Pons (tissue), 1 donor: ENCODE data around the gene SHROOM3.
A peak's percentile ranks its signal among the peaks of the same experiment; 100 is the strongest.

Source experiments
- DNase-seq: peaks from one replicate; pipeline ENCODE4 v3.0.0-alpha.2; 2016; ENCODE audit warnings: low spot score

SHROOM3 gene

DNA sequence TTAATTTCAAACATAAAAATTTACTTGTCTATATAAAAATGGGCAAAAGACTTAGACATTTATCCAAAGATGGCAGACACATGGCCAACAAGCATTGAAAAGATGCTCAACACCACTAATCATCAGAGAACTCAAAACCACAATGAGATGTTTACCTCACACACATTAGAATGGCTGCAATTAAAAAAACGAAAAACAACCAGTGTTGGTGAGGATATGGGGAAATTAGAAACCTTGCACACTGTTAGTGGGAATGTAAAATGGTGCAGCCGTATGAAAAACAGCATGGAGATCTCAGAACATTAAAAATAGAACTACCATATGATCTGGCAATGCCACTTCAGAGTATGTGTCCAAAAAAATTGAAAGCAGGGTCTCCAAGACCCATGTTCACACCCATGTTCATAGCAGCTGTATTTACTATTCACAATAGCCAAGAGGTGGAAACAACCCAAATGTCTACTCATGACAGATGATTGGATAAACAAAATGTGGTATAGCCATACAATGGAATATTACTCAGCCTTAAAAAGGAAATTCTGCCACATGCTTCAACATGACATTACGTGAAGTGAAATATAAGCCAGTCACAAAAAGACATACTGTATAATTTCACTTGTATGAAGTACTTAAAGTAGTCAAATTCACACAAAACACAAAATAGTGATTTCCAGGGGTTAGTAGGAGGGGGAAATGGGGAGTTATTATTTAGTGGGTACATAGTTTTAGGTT is 316.7 kb downstream of the SHROOM3 start:
- DNase-seq: no peak

DNA sequence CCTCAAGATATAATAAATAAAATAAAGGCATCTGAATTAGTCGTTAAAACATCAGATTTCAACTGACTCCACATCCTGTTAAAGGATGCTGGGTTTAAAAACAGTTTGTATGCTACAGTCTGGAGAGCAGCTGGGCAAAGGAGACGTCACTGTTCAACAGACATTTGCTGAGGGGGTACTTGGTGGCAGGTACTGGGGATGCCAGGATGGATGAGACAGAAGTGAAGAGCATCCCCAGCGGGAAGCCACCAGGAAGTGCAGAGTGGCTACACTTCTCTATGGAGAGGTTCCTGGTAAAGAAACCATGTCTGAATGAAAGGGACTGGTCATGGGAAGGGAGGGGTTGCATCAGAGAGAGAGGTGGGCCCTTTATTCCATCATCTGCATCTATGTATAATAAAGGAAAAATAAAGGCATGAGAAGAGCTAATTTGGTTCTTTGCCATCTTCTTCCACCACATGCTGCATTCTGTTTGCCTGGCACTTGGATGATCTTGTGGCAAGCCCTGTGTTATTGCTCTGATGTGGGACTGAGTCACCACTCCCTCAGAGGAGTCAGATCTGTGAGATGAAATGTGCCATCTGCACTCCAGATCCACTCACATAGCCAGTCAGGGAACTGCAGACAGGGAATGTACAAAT is 318.0 kb downstream of the SHROOM3 start:
- DNase-seq: no peak

GRCh38 chr4:76753814-76754213 is 318.8 kb downstream of the SHROOM3 start:
- DNase-seq: no peak

GRCh38 chr4:76754439-76754838 is 319.4 kb downstream of the SHROOM3 start:
- no peak for DNase-seq

DNA sequence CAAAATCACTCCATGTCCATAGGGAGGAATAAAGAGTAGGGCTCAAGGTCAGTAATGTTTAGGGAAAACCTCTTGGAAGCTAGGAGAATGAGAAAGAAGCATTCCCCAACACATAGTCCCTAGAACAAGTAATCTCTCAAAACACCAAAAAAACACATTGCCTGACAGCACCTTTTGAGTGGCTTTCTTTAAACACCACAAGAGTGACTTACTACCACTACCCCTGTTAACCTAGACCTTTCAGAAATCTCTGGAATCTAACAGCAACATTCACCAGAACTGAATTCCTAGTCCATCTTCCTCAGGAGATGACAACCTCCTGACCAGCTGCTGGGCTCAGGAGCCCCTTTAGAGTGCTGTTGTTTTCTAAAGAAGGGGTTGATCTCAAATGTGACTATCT is 320.7 kb downstream of the SHROOM3 start:
- no peak for DNase-seq

DNA sequence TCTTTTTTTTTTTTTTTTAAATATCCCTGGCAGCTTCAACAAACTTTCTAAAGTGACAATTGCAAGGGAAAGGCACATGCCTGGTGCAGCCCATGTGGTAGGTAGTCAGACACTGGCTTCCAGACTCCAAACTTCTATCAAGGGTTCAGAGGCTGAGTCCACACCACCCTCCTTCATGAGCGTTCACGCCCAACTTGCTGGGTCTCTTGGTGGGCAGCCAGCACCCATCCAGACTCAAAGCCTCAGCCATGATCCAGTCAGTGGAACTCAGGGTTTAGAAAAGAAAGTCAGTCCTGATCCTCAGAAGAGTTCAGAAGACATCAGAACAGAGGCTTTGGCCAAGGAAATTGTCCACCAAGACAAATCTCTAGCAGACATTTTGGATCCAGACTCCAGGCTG is 321.4 kb downstream of the SHROOM3 start:
- no peak for DNase-seq

GRCh38 chr4:76757418-76757939 is 322.4 kb downstream of the SHROOM3 start:
- no peak for DNase-seq

DNA sequence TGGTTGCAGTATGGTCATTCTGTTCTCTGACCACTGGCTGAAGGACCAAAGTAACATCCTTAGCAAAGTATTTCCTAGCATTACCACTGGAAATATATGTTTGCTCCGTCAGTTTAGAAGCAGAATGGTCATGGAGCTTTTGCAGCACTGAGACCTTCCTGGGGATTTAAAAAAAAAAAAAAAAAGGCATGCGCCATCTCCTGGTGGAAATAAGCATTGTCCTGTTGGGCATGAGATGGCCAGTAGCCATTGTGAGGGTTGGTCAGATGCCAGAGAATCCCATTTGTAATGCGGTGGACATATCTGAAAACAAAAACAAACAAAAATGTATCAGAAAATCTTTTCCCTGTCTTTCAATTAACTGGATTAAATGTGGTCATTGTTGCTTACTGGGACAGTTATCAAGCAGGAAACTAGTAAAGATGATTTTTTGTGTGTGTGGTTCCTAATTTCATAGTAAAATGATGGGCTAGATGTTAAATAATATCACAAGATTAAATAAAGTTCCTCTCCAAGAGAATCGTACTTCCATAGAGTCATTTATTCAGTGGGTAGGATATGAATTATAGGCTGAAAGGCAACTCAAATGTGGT is 323.4 kb downstream of the SHROOM3 start:
- DNase-seq: peak; percentile 47

- DNase-seq: no peak
Measured at GRCh38 chr4:76758996-76759395, 324.0 kb downstream of the SHROOM3 start.

- DNase-seq: no peak
Measured at GRCh38 chr4:76760193-76760592, 325.2 kb downstream of the SHROOM3 start.

- DNase-seq: no peak
Measured at GRCh38 chr4:76762137-76763130, 327.4 kb downstream of the SHROOM3 start.

GRCh38 chr4:76764251-76764650 is 329.2 kb downstream of the SHROOM3 start:
- no peak for DNase-seq

- DNase-seq: no peak
Measured at GRCh38 chr4:76765473-76766183, 330.6 kb downstream of the SHROOM3 start.

- DNase-seq: no peak
Measured at GRCh38 chr4:76767983-76768382, 333.0 kb downstream of the SHROOM3 start.

DNA sequence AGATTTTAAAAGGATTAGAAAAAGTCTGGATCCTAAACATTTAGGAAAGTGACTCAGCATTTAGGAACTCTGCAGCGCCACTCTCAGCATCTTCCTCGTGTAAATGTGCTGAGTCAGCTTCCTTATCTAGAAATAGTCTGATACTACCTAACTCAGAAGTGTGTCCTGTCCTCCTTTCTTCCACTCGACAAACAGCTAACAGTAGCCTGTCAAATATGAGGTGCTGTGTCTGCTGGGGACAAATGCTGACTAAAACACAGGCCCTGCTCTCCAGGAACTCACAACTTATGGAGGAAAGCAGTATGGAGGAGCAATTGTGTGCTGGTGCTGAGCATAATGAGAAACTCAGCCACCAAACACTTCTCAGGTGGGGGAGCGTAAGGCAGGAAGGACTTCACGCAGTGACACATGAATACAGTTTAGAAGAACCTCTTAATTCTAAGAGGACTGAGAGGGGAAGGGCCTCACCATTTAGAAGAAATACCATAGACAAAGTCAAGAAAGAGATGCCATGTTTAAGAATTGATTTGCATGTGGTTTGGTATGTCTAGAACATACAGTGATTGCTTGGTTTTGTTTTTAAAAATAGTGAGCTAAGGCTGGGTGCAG is 337.6 kb downstream of the SHROOM3 start:
- DNase-seq: no peak

DNA sequence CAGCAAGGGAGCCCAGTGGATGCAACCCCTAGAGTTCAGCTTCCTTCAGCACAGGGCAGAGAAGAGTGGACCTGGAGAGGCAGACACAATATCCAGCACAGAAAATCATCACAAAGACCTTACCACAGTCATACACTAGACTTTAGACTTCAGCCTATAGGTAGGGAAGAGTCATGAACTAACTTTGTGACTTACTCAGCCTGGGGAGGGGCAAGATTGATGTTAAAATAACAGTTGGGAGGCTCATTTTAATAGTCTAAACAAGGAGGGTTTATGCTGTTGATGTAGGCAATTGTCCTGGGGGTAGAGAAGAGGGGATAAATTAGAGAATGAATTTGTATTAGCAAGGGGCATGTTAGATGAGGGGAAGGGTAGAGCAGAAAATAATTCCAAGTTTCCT is 338.7 kb downstream of the SHROOM3 start:
- no peak for DNase-seq

DNA sequence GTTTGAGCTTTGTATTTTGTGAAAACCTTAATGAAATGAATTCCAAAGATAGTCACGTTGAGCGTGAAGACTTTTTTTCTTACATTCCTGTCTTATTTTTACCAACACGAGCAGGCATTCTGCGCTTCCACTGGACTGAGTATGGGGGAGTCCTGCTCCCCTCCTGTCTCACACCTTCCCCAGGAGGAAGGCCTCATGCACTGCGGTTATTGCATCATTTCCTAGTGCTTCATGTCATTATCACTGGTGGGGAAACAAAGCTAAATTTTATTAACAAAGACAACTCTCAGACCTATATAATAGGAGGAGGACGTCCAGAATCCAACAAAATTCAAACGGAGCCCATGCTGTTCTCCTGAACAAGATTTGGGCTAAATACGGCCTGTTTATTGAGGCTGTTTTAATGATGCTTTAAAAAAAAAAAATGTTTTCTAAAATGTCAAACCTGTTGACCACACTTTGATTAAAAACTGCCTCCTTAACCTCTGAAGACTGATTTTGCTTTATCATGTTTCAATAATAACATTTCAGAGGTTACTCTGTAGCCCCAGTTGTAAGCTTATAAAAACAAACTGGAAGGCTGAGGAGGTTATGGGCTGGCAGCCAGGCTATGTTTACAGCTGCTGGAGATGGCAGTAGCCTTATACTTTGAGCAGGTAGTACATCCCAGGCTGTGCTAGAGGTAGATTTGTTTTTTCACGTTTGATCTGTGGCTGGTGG is 344.9 kb downstream of the SHROOM3 start:
- no peak for DNase-seq

GRCh38 chr4:76780781-76781697 is 346.0 kb downstream of the SHROOM3 start:
- no peak for DNase-seq
